ENCODE measurements around the gene TRAF5.
"Not testable (repeated sequence)": the region's sequence is repeated elsewhere in the genome, so short reads cannot be mapped to it uniquely, and the experiment has no call there.

DNA sequence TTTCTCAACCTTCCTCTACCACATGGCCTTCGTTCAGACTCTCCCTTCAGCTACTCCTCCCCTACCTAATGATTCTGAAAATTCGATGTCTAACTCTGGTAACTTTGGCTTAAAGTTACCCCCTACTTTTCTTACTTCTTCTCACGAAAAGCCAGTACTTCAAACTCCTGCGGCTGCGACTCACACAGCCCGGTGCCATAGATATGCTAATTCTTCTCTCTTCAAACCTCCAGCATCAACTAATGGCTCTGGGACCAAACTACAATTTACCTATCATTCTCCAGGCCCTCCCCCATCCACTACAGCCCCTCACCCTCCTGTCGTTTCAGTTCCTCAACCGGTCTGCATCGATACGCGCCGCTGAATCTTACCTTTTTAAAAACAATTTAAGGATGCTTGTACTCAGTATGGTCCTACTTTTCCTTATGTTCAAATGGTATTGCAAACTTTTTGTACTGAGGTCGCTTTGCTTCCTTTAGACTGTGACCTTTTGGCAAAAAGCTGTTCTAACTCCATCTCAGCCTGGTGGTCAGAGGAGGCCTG lies 73.3 kb downstream of the TRAF5 start:
- not testable (repeated sequence) for TF ChIP-seq CTCF (conservative IDR thresholded peaks at IDR 0.05; ENCODE audit: low read depth, low read length); MXI1 (IDR thresholded peaks at IDR 0.05; ENCODE audit: borderline replicate concordance, low read depth, low read length); CEBPB (IDR thresholded peaks at IDR 0.05; ENCODE audit: low read depth, low read length); POLR2A (IDR thresholded peaks at IDR 0.05; ENCODE audit: low read depth, low read length); MAFK (IDR thresholded peaks at IDR 0.05; ENCODE audit: low read depth, low read length); RFX5 (IDR thresholded peaks at IDR 0.05; ENCODE audit: low read depth, low read length); FOS (IDR thresholded peaks at IDR 0.05; ENCODE audit: low read depth, low read length)
- TF ChIP-seq, protein P1, sequence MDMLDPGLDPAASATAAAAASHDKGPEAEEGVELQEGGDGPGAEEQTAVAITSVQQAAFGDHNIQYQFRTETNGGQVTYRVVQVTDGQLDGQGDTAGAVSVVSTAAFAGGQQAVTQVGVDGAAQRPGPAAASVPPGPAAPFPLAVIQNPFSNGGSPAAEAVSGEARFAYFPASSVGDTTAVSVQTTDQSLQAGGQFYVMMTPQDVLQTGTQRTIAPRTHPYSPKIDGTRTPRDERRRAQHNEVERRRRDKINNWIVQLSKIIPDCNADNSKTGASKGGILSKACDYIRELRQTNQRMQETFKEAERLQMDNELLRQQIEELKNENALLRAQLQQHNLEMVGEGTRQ (IDR thresholded peaks at IDR 0.05; ENCODE audit: low read depth, low read length): not testable (repeated sequence)
